D721Med (cell line): Measurements from ENCODE around the gene SEMA6A.

Experiments used
- DNase-seq: peaks from one replicate; pipeline ENCODE4 v3.0.0; 2011; ENCODE audit warnings: low spot score; ENCODE audit not compliant: insufficient read length
- FAIRE-seq: peaks from 2 replicates; lab custom pipeline; 2011; peaks lifted over from hg19 to GRCh38; lab: Jason Lieb, UNC
- TF ChIP-seq, protein P1 (sequence below): IDR thresholded peaks from 2 replicates; pipeline ENCODE4 v1.5.1; 2012; ENCODE audit warnings: mild to moderate bottlenecking, control low read depth; ENCODE audit not compliant: insufficient read depth; ENCODE audit errors: missing control alignments

The SEMA6A gene

DNA sequence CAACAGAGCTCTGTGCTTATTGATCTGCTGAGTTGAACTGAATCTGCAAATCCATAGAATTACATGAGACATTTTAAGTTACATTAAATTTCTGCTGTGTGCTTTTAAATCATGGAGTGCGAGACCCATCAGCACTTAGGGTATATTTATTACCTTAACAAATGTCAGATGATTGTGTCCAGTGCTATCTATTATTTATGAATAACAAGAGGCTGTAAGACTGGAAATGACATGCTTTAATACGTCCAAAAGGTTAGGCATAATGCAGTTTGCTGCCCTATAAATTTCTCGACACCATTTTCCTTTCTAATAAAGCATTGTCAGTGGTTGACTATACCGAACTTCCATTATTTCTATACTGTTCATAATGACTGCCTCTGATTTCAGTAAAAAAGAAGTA is 117.6 kb downstream of the SEMA6A start:
- FAIRE-seq (no peak), DNase-seq (no peak)
- TF ChIP-seq, protein P1, sequence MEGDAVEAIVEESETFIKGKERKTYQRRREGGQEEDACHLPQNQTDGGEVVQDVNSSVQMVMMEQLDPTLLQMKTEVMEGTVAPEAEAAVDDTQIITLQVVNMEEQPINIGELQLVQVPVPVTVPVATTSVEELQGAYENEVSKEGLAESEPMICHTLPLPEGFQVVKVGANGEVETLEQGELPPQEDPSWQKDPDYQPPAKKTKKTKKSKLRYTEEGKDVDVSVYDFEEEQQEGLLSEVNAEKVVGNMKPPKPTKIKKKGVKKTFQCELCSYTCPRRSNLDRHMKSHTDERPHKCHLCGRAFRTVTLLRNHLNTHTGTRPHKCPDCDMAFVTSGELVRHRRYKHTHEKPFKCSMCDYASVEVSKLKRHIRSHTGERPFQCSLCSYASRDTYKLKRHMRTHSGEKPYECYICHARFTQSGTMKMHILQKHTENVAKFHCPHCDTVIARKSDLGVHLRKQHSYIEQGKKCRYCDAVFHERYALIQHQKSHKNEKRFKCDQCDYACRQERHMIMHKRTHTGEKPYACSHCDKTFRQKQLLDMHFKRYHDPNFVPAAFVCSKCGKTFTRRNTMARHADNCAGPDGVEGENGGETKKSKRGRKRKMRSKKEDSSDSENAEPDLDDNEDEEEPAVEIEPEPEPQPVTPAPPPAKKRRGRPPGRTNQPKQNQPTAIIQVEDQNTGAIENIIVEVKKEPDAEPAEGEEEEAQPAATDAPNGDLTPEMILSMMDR: no peak

DNA sequence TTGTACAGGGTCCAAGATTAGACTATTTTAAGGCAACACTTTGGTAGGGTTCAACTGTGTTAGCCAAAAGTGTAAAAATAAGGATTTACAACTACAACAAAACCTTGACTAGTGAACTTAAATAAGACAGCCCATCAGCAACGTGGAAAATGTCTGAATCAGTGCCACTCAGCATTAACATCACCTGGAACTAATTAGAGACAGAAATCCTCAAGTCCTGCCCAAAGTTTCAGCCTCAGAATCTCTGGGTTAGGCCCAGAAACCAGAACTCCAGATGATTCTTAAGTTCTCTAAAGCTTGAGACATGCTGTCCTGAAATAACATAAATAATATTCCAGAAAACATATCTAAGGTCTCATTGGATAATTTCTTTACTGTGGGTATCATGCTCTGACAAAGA is 118.6 kb downstream of the SEMA6A start:
- no peak for DNase-seq
- TF ChIP-seq, protein P1: no peak
- FAIRE-seq: no peak

DNA sequence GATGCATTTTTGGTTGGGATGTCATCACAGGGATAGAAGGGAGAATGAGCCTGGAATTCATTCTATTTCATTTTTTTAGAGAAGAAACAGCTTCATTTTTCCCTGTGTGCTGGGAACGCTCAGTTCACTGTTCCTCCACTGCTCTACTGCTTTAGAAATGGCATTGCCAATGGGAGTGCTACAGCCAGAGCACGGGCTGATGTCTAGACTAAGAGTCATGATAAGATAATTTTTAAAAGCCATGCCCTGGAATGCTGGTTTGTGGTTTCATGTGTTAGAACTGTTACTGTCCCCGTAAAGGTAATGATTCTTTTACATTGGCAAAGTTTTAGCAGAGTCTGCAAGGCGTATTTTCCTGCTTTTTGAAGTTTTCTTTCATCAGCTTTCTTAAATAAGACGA is 119.6 kb downstream of the SEMA6A start:
- no peak for FAIRE-seq
- TF ChIP-seq, protein P1: no peak
- DNase-seq: no peak

DNA sequence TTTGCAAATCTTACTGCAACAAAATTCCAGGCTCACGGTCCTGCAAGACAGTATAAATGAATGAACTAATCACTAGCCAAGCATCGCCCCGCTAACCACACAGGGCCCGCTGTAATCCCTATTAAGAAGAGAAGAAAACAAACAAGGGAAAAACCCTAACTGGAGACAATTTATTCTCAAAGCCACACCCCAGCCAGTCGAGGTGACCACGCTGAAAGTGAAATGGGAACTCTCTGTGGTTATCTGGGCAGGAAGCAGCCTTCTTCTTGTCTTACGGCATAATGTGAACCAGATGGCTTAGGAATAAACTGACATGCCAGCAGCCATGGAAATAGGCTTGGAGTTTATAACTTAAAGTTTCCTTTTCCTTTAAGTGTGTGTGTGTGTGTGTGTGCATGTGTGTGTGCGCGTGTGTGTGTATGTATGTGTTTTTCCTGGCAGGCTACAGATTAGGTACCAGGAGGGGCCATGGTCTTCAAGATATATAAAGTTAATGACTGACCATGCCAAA is 120.2 kb downstream of the SEMA6A start:
- DNase-seq (no peak), FAIRE-seq (no peak)
- TF ChIP-seq, protein P1: no peak

DNA sequence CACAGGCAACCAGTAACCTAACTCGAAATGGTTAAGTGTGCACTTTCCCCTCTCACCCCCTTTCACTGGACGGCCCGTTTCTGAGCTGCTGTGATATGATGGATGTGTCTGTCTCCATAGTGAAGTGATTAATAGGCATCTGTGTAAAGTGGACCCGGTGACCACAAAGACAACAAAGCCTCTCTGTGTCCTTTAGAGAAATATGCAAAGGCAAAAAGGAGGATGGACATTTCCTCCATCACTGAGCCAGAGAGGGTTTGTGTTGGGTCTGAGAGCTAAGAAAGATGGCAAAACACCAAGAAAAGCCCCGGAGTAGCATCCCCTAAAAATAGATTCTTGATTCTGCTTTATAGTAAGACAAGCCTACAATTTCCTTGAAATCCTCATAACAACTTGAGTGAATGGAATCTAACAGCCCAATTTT is 120.6 kb downstream of the SEMA6A start:
- DNase-seq: no peak
- TF ChIP-seq, protein P1: no peak
- FAIRE-seq: no peak

DNA sequence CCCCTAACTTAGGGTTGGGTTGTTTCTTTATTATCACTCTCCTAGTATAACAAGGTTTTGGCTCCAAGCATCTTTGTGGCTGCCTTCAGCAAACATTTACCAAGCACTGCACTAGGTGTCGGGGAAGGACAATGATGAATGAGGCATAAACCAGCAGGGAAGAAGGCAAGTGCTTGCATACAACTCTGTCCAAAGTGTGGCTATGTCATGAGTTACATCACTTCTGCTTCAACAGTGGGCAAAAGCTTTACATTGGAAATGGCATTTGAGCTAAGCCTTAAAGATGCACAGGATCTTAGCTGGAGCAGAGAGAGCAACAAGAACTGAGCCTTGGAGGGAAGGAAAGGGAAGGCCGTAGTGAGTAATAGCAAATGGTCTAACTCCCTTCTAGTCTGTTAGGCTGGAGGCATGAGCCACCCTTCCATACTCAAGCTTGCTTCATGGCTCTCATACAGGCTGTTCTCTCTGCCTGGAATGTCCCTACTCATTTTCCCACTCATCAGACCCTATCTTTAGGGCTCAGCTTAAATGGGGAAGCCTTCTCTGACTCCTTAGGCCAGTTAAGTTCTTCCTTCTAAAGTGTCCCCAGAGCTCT is 121.8 kb downstream of the SEMA6A start:
- FAIRE-seq (no peak), DNase-seq (no peak)
- TF ChIP-seq, protein P1: no peak

DNA sequence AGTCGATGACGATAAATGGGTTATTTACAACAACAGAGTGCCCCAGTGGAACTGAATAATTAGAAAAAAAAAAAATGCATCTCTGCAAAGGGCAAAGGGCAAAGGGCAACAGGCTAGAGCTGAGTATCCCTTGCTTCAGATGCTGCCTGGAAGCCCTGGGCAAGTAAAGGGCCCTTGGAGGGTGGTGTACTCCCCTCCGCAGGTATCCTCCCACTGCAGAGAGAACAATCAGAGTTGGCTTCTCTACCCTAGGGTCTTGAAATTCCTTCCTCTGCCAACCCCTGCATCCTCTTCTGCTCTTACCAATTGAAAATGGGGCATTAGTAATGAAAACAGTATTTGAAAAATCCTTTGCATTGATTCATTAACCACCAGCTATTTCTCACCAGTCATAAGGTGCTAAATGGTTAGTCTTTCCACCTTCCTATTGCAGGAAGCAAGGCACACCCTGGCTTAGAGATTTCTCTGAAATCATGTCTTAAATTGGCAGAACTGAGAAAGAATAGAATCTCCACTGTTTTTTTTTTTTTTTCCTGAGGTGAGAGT is 122.6 kb downstream of the SEMA6A start:
- FAIRE-seq: no peak
- DNase-seq: no peak

More for the DNA sequence above, 122.6 kb downstream of the SEMA6A start:
- TF ChIP-seq, protein P1: no peak
